C4-2B (cell line): ENCODE data around the gene WDR48.

Experiments
- CTCF ChIP-seq: fragments of 450-650 bp; conservative IDR thresholded peaks from 2 replicates; pipeline ENCODE4 v1.5.1; 2017; ENCODE audit warnings: mild to moderate bottlenecking
- ZFX ChIP-seq: fragments of 450-650 bp; IDR thresholded peaks from 2 replicates; pipeline ENCODE4 v1.6.1; 2017

GRCh38 chr3:39021465-39022285 lies 30.1 kb upstream of the WDR48 start:
- TF ChIP-seq CTCF (no peak), ZFX (no peak)
